ENCODE measurements around the gene XRCC5.
"Not testable (repeated sequence)": the region's sequence is repeated elsewhere in the genome, so short reads cannot be mapped to it uniquely, and the experiment has no call there.

XRCC5 gene

DNA sequence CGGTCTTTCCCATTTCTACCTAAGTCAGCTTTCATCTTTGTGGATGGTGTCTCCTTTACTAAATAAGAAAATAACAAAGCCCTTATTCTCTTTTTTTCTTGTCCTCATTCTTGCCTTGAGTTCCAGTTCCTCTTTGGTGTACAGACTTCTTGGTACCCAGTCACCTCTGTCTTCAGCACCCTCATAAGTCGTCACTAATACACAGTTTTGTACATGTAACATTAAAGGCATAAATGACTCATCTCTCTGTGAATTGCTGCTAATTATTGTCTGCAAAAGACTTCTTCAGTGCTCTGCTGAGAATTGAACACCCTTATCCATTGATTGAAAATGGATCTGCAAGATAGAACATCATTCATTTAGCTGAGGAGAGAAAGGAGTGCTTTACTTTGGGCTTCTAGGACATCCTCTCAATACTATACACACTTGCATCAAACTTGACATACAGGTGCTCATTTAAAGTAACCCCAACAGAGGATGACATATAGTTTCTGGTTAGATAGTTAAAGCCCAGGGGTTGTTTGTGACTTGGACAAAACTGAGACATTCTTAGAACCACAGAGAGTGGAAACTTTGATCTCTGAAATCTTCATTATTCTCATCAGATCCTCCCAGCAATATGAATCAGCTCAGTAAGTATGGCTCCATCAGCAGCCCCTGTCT, 97.0 kb downstream of the XRCC5 start:
- DNase-seq = no peak

DNA sequence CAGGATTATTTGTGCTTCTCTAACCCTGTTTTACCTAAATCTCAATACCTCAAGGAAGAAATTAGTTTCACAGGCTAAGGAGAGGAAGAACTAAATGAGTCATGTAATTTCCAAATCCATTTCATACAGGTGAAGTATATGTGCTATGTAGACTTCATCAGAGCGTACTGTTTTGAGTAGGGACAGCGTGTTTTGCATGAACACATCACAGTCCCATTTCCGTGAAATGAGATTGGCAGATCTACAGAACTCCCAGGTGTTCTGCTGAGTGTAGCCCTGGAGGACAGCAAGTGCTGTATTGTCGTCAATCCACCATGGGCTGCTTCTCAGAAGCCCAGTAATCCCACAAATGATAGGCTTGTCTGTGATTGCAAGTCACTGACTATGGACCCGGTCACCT, 97.7 kb downstream of the XRCC5 start:
- DNase-seq = peak; percentile 30

DNA sequence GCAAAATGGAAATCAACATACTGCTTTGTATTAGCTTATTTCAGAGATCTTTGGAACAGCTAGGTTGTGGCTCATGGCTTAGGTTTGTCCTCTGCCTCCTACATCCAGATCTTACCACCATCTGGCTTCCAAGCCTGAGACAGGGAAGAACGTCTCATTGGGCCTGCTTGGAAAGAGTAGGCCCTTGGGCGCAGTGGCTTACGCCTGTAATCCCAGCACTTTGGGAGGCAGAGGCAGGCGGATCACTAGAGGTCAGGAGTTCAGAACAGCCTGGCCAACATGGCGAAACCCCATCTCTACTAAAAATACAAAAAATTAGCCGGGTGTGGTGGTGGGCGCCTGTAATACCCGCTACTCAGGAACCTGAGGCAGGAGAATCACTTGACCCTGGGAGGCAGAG, 99.5 kb downstream of the XRCC5 start:
- not testable (repeated sequence) for DNase-seq

DNA sequence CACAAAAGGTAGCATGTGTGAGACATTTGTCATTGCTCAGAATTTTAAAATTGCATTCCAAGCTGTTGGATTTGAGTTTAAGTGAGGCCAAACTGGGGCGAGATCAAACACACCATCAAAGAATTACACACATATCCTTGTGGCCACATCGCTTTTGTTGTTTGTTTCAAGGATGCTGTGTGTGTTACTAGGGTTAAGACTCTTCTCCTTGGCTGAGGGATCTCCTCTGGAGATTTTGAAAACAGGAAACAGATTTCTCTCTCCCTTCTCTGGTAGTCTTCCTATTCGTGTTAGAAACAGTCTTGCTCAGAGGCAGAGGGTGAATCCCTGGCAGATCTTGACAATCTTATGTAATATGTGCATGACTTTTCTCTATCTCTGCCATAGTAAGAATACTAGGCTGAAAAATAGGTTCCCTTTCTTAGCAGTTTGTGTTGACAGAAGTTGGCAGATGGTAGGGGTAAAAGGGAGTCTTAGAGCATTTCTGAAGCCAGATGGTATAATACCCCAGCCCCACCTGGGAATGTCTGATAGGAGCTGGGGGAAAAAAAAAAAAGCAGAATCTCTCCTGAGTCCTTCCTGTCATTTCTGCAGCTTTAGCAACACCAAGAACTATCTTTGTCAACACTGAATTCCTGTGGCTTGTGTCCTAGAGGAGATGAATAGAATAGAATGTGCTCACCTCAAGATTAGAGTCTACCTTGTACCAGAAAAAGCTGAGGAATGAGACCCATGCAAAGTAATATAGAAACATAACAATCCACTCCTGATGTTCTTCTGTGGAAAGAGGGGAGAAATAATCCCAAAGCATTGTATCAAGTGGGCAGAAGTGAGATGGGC, 101.8 kb downstream of the XRCC5 start:
- no peak for DNase-seq

GRCh38 chr2:216211614-216212145, 102.5 kb downstream of the XRCC5 start:
- DNase-seq = no peak

- DNase-seq = no peak
Measured at GRCh38 chr2:216214768-216215167, 105.6 kb downstream of the XRCC5 start.

GRCh38 chr2:216215658-216216390, 106.7 kb downstream of the XRCC5 start:
- DNase-seq = no peak

DNA sequence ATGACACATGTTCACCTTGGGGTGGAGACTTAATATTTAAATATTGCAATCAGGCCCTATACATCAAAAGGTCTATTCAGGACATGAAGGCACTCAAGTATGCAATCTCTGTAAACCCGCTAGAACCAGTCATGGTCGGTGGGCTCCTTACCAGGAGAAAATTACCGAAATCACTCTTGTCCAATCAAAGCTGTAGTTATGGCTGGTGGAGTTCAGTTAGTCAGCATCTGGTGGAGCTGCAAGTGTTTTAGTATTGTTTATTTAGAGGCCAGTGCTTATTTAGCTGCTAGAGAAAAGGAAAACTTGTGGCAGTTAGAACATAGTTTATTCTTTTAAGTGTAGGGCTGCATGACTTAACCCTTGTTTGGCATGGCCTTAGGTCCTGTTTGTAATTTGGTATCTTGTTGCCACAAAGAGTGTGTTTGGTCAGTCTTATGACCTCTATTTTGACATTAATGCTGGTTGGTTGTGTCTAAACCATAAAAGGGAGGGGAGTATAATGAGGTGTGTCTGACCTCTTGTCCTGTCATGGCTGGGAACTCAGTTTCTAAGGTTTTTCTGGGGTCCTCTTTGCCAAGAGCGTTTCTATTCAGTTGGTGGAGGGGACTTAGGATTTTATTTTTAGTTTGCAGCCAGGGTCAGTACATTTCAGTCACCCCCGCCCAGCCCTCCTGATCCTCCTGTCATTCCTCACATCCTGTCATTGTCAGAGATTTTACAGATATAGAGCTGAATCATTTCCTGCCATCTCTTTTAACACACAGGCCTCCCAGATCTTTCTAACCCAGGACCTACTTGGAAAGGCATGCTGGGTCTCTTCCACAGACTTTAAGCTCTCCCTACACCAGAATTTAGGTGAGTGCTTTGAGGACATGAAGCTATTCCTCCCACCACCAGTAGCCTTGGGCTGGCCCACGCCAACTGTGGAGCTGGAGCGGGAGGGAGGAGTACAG, 108.1 kb downstream of the XRCC5 start:
- peak; percentile 38 for DNase-seq

- DNase-seq = no peak
Measured at GRCh38 chr2:216217904-216218260, 108.7 kb downstream of the XRCC5 start.

DNA sequence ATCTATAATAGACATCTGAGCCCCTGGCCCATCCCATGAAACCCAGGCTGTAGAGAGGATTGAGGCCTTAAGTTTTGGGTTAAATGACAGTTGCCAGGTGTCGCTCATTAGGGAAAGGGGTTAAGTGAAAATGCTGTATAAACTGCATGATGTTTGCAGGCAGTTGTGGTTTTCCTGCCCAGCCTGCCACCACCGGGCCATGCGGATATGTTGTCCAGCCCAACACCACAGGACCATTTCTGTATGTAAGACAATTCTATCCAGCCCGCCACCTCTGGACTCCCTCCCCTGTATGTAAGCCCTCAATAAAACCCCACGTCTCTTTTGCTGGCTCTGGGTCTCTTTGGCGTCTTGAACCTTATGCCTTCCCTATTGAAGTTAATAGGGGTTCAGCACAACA, 110.7 kb downstream of the XRCC5 start:
- no peak for DNase-seq

GRCh38 chr2:216220976-216221375, 111.8 kb downstream of the XRCC5 start:
- DNase-seq = no peak

GRCh38 chr2:216221811-216222210, 112.7 kb downstream of the XRCC5 start:
- DNase-seq = no peak

- DNase-seq = peak; percentile 33
Measured at GRCh38 chr2:216222650-216223352, 113.7 kb downstream of the XRCC5 start.

GRCh38 chr2:216224388-216224787, 115.2 kb downstream of the XRCC5 start:
- no peak for DNase-seq

- no peak for DNase-seq
Measured at GRCh38 chr2:216229277-216229914, 120.2 kb downstream of the XRCC5 start.

DNA sequence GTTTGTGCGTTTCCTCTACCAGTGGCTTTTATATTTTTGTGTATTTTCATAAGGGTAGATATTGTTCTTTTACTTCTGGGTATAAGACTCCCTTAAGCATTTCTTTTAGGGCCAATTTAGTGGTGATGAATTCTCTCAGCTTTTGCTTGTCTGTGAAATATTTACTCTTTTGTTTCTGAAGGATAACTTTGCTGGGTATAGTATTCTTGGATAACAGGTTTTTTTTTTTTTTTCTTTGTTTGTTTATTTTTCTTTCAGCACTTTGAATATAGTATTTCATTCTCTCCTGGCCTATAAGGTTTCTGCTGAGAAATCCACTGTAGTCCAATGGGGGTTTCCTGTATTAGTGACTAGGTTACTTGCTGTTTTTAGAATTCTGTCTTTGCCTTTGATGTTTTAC, 122.7 kb downstream of the XRCC5 start:
- no peak for DNase-seq

GRCh38 chr2:216232721-216233120, 123.6 kb downstream of the XRCC5 start:
- no peak for DNase-seq

DNA sequence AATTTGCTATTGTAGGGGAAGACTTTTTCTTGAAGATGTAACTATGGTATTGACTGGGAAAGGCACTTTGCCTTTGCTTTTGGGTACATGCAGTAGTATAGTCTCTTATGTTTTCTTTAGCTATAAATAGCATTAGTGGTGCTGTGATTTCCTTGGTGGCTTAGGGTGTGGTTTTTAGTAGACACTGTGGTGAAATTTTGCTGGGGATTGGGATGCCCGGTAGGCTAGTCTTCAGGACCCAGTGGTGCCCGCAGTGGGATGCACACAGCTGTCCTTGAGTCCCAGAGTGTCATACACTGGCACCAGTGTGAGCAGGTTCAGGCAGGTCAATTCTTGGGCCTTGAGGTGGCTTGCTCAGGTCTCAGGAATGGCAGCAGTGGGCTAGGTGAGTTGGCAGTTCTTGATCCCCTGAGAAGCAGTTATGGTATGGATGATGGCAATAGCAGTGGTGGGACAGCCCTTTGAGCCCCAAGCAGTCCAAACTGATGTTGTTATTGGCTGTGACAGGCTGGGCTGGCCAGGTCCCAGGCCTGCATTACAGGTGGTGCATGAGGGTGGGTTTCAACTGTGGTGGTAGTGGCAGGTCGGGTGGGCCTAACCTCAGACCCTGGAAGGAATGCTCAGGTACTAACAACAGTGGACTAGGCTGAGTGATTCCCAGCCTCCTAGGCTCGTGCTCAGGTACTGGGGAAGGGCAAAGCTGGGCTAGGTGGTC, 124.3 kb downstream of the XRCC5 start:
- DNase-seq = no peak

DNA sequence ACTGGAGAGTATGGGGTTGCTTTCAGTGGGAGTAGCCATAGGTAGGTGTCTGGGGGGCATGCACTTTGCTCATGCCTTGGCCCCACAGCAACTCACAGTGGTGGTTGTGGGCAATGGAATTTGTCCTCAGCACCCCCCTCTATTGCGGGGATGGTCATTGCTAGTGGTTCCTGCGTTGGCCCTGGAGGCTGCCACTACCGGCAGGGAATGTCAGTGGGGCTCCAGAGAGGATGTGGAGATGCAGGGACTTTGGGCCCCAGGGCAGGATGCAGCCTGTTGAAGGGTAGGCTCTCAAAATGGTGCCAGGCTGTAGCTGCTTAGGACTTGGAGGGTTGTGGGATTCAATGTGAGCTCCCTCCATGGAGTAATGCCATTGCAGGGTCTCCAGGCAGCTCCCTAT, 125.0 kb downstream of the XRCC5 start:
- DNase-seq = no peak

DNA sequence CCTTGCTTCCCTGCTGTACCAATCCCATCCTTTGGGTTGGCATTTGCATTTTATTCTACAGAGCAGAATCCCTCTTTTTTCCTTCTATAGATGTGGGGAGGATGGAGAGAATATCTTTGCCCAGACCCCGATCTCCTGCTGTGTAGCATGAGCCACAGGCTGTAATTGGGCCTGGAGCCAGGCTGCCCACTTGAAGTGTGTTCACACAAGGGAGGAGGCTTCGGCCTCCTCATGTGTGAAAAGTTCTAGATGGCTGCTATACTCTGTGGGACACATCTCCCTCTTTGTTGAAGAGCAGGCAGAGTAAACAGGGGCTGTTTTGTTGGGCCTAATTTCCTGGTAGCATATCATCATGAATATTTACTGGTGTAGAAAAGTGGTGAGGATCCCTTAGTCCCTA, 126.3 kb downstream of the XRCC5 start:
- no peak for DNase-seq

DNA sequence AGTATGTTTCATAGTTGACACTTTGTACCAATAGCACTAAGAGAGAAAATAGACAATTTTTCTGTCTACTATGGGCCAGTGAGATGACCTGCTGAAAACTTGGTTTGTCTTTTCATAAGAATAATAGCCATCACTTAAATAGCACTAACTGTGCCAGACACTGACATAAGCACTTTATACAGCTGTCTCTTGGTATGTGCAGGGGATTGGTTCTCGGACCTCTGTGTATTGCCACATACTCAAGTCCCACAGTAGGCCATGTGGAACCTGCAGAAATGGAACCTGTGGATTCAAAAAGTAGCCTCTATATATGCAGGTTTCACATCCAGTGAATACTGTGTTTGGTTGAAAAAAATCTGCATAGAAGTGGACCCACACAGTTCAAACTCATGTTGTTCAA, 126.7 kb downstream of the XRCC5 start:
- no peak for DNase-seq
